HL-60/S4 treated with retinoic acid at 250 ng/mL for 4 days and 3 days (cell line): ENCODE data around the gene GMEB2.
"Not testable (repeated sequence)": the region's sequence is repeated elsewhere in the genome, so short reads cannot be mapped to it uniquely, and the experiment has no call there.

Experiments used
- in situ Hi-C: fragments of 300-500 bp; cut with MboI; formaldehyde crosslinking; loops from 2 replicates; pipeline ENCODE4 v1.7.0; 2022; ENCODE audit warnings: low sequenced_read_pairs

Gene GMEB2

DNA sequence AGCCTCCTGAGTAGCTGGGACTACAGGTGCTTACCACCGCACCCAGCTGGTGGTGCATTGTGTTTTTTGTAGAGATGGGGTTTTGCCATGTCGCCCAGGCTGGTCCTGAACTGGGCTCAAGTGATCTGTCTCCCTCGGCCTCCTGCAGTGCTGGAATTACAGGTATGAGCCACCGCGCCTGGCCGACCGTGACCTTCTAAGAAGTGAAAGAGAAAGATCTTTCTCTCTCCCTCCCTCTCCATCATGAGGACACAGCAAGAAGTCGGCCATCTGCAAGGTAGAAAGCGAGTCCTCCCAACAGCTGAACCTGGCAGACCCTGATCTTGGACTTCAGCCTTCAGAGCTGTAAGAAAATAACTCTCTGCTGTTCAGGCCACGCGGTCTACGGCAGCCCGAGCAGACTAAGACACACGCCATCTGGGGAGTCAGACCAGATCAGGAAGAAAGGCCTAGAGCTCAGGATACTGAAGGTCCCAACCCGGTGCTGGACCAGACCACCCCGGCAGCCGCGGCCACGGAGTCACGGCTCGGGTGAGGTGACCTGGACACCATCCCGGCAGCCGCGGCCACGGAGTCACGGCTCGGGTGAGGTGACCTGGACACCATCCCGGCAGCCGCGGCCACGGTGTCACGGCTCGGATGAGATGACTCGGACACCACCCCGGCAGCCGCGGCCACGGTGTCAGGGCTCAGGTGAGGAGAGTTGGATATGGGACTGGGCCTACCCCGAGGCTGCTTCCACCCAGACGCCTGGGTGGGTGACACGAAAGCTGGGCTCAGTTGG is 9.6 kb downstream of the GMEB2 start:
- in situ Hi-C loops = no loop called here

- in situ Hi-C loops = not testable (repeated sequence)
These were observed 12.9 kb downstream of the GMEB2 start for GRCh38 chr20:63613863-63614594.

DNA sequence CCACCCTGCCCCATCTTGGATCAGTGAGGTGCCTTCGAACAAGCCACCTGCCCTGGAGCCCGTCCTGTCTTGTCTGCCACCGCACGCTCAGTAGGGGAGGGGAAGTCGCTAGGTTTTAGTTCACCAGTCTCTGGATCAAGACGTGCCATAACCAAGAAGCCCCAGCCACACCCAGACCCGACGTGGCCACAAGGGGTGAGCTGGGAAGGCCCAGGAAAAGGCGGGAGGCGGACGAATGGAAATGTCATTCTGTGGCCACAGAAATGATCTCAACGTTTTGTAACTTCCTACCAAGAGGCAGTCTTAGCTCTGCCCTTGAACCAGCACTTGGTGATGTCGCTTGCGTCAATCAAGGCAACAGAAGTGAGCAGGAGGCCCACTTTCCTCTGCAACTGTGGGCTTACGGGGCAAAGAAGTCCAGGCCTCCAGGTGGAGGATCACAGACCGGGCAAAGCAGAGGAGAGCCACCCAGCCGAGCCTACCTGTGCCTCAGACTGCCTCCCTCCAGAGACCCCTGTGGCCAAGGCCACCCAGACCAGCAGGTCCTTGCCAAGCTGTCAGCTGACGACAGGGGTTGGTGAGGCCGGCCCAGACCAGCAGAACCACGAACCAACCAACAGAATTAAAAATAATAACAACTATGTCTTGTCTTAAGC is 14.5 kb downstream of the GMEB2 start:
- in situ Hi-C loops = no loop called here

DNA sequence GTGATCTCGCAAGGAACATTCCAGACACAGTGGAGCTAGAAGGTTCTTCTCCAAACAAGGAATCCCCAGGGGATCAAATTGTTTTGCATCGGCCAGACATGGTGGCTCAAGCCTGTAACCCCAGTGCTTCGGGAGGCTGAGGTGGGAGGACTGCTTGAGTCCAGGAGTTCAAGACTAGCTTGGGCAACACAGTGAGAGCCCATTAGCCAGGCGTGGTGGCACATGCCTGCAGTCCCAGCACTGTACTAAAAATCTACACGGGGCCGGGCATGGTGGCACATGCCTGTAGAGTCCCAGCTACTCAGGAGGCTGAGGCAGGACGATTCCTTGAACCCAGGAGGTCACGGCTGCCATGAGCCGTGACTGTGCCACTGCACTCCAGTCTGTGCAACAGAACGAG is 15.3 kb downstream of the GMEB2 start:
- in situ Hi-C loops = no loop called here

DNA sequence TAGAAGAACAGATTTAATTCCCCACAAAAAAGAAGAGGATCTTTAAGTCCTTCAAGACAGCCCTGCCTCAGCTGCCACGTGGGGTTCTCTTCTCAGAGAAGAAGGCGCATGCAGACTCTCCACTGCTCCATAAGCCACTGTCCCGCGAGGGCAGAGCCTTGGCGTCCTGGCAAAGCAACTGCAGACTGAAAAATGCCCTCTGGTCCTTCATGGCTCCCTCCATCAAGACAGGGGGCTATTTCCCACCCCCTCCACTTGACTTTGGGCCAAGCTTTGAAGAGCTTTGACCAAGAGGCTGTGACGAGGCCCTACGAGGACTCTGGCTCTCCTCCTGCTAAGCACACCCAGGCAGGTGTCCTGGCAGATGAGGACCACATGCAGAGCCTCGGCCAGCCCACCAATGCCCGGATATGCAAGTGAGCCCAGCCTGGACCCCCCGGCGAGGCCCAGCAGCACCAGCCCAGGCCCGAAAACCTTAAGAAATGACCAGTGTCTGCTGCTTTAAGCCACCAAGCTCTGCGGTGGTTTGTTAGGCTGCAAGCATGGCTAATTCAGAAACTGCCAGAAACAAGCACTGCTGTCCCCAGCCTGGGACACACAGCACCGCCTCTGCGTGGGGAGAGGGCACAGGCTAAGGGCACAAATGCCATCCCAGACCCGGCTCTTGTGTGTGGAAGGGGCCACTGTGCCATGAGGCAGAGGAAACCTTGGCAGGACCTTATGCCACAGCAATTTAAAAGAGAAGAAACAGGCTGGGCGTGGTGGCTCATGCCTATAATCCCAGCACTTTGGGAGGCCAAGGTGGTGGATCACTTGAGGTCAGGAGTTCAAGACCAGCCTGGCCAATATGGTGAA is 16.1 kb downstream of the GMEB2 start:
- in situ Hi-C loops = no loop called here

DNA sequence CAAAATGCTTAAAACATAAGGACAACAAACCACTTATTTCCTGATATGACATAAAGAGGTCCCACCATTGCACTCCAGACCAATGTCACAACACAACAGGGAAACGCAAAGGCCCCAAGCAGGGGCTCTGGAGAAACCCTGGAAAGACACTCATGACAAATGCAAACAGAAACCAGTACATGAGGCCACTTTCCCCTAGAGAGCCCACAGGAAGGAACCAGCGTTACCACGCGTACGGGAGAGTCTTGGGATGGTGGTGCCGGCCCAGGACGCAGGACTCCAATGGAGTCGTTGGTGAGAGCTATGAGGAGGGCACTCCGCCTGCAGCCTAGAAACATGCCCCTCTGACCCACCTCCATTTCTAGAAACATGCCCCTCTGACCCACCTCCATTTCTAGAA is 20.2 kb downstream of the GMEB2 start:
- in situ Hi-C loops = no loop called here

- in situ Hi-C loops = no loop called here
These were observed 24.6 kb downstream of the GMEB2 start for GRCh38 chr20:63602321-63602720.

- in situ Hi-C loops = not testable (repeated sequence)
These were observed 25.2 kb downstream of the GMEB2 start for GRCh38 chr20:63601679-63602078.

DNA sequence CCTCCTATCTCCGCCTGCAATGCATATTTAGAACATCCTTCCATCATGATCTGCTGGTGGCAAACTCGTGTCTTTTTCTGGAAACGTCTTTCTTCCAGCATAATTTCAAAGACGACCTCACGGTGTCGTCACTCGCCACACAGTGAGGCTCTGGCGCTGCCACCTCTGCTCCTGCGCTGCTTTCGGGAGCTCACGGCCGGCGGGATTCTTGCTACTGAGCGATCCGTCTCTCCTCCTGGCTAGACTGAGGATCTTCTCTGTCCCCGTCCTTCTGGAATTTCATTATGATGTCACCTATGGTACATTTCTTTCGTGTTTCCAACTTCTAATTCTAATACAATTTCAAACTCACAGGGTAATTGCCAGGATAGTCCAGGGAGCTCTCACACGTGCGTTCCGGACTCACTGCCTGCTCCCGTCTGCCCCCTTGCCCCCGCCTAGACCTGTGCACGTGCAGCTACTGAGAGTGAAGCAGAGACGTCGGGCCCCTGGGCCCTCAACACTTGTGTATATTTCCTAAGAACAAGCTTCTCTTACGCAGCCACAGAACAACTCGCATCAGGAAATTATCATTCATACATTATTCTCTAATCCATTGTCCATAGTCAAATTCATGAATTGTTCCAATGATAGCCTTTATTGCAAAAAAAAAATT is 27.4 kb downstream of the GMEB2 start:
- in situ Hi-C loops = no loop called here

GRCh38 chr20:63598479-63599395 is 28.2 kb downstream of the GMEB2 start:
- in situ Hi-C loops = no loop called here

DNA sequence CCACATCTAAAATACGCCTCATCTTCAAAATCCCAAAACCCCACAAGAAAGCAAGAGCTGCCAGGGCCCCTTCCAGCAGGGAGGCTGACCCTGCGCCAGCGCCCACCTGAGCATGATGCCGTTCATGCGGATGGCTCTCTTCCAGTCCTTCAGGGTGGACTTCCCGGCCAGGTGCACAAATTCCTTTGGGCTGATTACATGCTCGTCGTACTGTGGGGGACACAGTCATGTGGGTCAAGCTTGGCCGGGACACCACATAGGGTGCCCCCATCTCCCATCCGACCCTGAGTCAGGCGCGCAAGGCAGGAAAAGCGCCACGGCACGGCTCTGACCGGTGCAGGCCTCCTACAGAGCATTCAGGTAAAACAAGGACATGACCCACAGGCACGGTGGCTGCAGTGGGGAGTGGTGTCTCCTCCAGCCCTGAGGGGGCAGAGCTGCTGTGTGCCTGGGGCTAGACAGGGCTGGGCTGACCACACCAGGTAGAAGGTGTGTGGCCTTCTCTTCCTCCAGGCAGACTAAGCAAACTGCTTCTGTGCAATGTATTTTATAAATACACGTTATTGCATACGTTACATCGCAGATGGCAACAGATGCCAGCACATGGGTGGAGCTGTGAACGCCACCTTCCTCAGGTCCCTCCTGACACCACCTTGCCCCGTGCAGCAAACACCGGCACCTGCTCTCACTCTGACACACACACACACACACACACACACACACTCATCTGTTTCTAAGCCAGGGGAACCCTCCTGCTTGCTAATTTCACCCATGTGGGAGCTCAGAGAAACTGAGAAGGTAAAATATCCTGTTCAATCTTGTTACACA is 29.0 kb downstream of the GMEB2 start:
- in situ Hi-C loops = no loop called here

- in situ Hi-C loops = no loop called here
These were observed 30.5 kb downstream of the GMEB2 start for GRCh38 chr20:63596423-63596822.

- in situ Hi-C loops = no loop called here
These were observed 31.3 kb downstream of the GMEB2 start for GRCh38 chr20:63595416-63596127.

- in situ Hi-C loops = no loop called here
These were observed 32.8 kb downstream of the GMEB2 start for GRCh38 chr20:63594043-63594561.

- in situ Hi-C loops = no loop called here
These were observed 34.2 kb downstream of the GMEB2 start for GRCh38 chr20:63592661-63593060.

DNA sequence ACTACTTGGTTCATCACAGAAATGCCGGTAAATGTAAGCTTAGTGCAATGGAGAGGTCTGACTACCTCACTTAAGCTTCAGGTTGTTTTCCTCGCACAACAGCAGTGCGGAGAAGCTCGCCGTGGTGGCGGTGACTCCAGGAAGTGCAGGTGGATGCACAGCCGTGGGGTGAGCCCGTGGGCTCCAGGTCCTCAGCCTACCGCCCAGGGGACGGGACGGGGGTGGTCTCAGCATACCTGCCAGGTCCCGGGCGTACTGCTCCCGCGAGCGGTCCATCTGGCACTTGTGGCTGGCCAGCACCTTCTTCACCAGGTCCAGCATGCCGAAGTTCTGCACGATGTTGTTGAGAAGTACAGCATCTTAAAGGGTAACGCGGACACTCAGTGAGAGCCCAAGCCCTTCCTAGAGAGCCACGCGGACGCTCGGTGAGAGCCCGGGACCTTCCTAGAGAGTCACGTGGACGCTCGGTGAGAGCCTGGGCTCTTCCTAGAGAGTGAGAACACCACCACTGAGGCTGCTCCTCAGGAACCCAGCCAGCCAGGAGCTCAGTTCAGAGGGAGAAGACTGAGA is 35.0 kb downstream of the GMEB2 start:
- in situ Hi-C loops = no loop called here

- in situ Hi-C loops = no loop called here
These were observed 35.8 kb downstream of the GMEB2 start for GRCh38 chr20:63591147-63591533.
